K562 (cell line): ENCODE measurements around the gene ZNF672. TPM values are rescaled to one million over a fixed set of nuclear protein-coding genes. Genes with fewer than 3 reads are reported as not detected.
A peak's percentile ranks its signal among the peaks of the same experiment; 100 is the strongest.

Experiments
- FOSL1 ChIP-seq: fragments of 200-800 bp; sonication (Bioruptor generic); conservative IDR thresholded peaks from 2 replicates; pipeline ENCODE4 v1.6.1; 2016; ENCODE audit warnings: missing genetic modification characterization, missing compliant biosample characterization
- MTA1 ChIP-seq: fragments of 450-650 bp; IDR thresholded peaks from 2 replicates; pipeline ENCODE4 v1.6.1; 2017; ENCODE audit warnings: borderline replicate concordance
- NFE2L1 ChIP-seq: fragments of 450-650 bp; IDR thresholded peaks from 2 replicates; pipeline ENCODE4 v1.6.1; 2016; ENCODE audit warnings: missing genetic modification characterization, low read depth, mild to moderate bottlenecking, missing compliant biosample characterization, moderate library complexity, borderline replicate concordance
- TAF7 ChIP-seq: fragments of 450-650 bp; IDR thresholded peaks from 2 replicates; pipeline ENCODE4 v1.6.1; 2016; ENCODE audit warnings: missing genetic modification characterization, missing compliant biosample characterization
- U2AF1 ChIP-seq: fragments of 200-400 bp; formaldehyde crosslinking; optimal IDR thresholded peaks from 2 replicates; pipeline ENCODE3; 2017; ENCODE audit warnings: mild to moderate bottlenecking, low read depth, low read length, moderate library complexity
- XRCC5 ChIP-seq: fragments of 200-400 bp; formaldehyde crosslinking; IDR thresholded peaks from 2 replicates; pipeline ENCODE4 v1.6.1; 2017; ENCODE audit warnings: low read depth, mild to moderate bottlenecking, low read length
- ZFP1 ChIP-seq: fragments of 450-650 bp; formaldehyde crosslinking; IDR thresholded peaks from 2 replicates; pipeline ENCODE4 v1.4.0; 2020; ENCODE audit warnings: mild to moderate bottlenecking, mixed read lengths
- ZNF174 ChIP-seq: fragments of 250-450 bp; sonication (Bioruptor Pico); IDR thresholded peaks from 2 replicates; pipeline ENCODE4 v1.4.0; 2020; ENCODE audit warnings: mild to moderate bottlenecking
- ZNF707 ChIP-seq: fragments of 250-450 bp; sonication (Bioruptor Pico); conservative IDR thresholded peaks from 2 replicates; pipeline ENCODE4 v1.8.0; 2022; ENCODE audit warnings: inconsistent platforms, mild to moderate bottlenecking, moderate library complexity
- polyA plus RNA-seq, 8 experiments: library from polyadenylated mRNA; depleted of rRNA in 4 of 8; stranded (reverse) in 5 of 8; unstranded in 3 of 8; fragments of >200 nt; fragmentation: Nextera tagmentation in 2 of 8; fragmentation: Illumina TruSeq in 1 of 8; extraction: Ambion mirVana in 2 of 8; extraction: Trizol in 1 of 8; gene quantifications; 2 replicates each; pipeline versions ENCODE4 v1.2.1 to v1.2.3, GENCODE V29; 2011 to 2014; ENCODE audit warnings: inconsistent platforms in 1 of 8, missing spikeins in 1 of 8
- total RNA-seq, 7 experiments: library from RNA; depleted of rRNA in 6 of 7; stranded (reverse); fragments of >200 nt in 6 of 7; fragmentation: Illumina TruSeq in 2 of 7; extraction: Trizol in 2 of 7; gene quantifications; 2 replicates each; pipeline versions ENCODE4 v1.2.1 to v1.2.3, GENCODE V29; 2011 to 2021; ENCODE audit warnings: low replicate concordance in 1 of 7
- TF ChIP-seq, protein P1 (sequence below): fragments of 200-800 bp; sonication (Bioruptor generic); IDR thresholded peaks from 2 replicates; pipeline ENCODE4 v1.6.1; 2016; ENCODE audit warnings: missing genetic modification characterization, missing compliant biosample characterization
- TF ChIP-seq, protein P2 (sequence below): fragments of 450-650 bp; IDR thresholded peaks from 2 replicates; pipeline ENCODE4 v1.6.1; 2017; ENCODE audit warnings: antibody characterized with exemption
- TF ChIP-seq, protein P3 (sequence below): sonication (generic); formaldehyde crosslinking; IDR thresholded peaks from 2 replicates; pipeline ENCODE4 v1.8.1; 2023; ENCODE audit warnings: missing genetic modification reagents, mild to moderate bottlenecking, borderline replicate concordance
- TF ChIP-seq, protein P4 (sequence below): fragments of 450-650 bp; IDR thresholded peaks from 2 replicates; pipeline ENCODE4 v1.6.1; 2016; ENCODE audit warnings: missing biosample characterization, missing genetic modification characterization

ZNF672 gene
- total and polyA plus RNA-seq, 9 of the 15 experiments (the other 6 are each of a cell fraction or from before 2014, with no cell fraction given): 1.9 to 57.9 (median 24.1) TPM

DNA sequence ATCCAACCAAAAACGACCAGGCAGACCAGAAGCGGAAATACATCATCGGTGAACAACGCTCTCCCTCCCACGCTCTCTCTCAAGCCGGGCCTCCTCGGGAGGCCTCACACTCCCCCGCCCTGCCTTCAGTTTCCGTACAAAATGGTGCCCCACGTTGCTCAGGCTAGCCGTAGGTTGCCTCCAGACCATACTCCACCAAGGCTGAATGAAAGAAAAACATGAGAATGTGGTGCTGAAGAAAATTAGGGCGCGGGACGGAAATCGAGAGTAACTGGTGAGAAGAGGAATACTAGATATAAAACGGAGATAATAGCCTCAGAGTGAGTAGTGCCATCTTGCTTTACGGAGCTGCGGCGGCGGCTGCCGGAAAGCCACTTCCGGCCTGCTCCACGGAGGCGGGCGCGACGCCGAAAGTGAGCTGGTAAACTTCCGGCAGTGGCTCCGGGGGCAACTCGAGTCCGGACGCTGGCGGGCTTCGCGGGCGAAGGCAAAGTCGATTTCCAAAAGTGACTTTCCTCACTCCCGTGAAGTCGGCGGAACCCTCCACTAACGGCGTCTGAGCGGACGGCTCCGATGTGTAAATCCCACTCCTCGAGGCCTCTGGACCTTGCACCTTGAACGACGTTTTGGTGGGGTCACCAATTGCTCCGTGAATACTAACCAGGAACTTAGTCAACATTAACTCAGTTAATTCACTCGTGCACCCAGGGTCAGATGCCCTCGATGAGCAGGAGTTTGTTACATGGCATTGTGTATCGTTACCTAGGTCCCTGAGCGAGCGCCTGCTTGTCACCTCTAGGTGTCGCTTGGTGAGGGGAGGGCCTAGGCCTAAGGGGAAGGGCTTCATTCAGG is 11.9 kb upstream of the ZNF672 start, which contains the start of gene SH3BP5L (continued):
- TF ChIP-seq, protein P1, sequence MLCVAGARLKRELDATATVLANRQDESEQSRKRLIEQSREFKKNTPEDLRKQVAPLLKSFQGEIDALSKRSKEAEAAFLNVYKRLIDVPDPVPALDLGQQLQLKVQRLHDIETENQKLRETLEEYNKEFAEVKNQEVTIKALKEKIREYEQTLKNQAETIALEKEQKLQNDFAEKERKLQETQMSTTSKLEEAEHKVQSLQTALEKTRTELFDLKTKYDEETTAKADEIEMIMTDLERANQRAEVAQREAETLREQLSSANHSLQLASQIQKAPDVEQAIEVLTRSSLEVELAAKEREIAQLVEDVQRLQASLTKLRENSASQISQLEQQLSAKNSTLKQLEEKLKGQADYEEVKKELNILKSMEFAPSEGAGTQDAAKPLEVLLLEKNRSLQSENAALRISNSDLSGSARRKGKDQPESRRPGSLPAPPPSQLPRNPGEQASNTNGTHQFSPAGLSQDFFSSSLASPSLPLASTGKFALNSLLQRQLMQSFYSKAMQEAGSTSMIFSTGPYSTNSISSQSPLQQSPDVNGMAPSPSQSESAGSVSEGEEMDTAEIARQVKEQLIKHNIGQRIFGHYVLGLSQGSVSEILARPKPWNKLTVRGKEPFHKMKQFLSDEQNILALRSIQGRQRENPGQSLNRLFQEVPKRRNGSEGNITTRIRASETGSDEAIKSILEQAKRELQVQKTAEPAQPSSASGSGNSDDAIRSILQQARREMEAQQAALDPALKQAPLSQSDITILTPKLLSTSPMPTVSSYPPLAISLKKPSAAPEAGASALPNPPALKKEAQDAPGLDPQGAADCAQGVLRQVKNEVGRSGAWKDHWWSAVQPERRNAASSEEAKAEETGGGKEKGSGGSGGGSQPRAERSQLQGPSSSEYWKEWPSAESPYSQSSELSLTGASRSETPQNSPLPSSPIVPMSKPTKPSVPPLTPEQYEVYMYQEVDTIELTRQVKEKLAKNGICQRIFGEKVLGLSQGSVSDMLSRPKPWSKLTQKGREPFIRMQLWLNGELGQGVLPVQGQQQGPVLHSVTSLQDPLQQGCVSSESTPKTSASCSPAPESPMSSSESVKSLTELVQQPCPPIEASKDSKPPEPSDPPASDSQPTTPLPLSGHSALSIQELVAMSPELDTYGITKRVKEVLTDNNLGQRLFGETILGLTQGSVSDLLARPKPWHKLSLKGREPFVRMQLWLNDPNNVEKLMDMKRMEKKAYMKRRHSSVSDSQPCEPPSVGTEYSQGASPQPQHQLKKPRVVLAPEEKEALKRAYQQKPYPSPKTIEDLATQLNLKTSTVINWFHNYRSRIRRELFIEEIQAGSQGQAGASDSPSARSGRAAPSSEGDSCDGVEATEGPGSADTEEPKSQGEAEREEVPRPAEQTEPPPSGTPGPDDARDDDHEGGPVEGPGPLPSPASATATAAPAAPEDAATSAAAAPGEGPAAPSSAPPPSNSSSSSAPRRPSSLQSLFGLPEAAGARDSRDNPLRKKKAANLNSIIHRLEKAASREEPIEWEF (CRISPR knock-in tag): no peak; the same call in 1 of the 2 replicates
- TF ChIP-seq XRCC5: peak; percentile 68; the same call in 1 of the 2 replicates
- TF ChIP-seq, protein P2, sequence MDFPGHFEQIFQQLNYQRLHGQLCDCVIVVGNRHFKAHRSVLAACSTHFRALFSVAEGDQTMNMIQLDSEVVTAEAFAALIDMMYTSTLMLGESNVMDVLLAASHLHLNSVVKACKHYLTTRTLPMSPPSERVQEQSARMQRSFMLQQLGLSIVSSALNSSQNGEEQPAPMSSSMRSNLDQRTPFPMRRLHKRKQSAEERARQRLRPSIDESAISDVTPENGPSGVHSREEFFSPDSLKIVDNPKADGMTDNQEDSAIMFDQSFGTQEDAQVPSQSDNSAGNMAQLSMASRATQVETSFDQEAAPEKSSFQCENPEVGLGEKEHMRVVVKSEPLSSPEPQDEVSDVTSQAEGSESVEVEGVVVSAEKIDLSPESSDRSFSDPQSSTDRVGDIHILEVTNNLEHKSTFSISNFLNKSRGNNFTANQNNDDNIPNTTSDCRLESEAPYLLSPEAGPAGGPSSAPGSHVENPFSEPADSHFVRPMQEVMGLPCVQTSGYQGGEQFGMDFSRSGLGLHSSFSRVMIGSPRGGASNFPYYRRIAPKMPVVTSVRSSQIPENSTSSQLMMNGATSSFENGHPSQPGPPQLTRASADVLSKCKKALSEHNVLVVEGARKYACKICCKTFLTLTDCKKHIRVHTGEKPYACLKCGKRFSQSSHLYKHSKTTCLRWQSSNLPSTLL: no peak
- no peak for TF ChIP-seq ZNF707 (CRISPR knock-in tag)
- TF ChIP-seq NFE2L1 (tag): no peak
- no peak for TF ChIP-seq U2AF1
- peak; percentile 57; the same call in 1 of the 2 replicates for TF ChIP-seq TAF7
- TF ChIP-seq, protein P3, sequence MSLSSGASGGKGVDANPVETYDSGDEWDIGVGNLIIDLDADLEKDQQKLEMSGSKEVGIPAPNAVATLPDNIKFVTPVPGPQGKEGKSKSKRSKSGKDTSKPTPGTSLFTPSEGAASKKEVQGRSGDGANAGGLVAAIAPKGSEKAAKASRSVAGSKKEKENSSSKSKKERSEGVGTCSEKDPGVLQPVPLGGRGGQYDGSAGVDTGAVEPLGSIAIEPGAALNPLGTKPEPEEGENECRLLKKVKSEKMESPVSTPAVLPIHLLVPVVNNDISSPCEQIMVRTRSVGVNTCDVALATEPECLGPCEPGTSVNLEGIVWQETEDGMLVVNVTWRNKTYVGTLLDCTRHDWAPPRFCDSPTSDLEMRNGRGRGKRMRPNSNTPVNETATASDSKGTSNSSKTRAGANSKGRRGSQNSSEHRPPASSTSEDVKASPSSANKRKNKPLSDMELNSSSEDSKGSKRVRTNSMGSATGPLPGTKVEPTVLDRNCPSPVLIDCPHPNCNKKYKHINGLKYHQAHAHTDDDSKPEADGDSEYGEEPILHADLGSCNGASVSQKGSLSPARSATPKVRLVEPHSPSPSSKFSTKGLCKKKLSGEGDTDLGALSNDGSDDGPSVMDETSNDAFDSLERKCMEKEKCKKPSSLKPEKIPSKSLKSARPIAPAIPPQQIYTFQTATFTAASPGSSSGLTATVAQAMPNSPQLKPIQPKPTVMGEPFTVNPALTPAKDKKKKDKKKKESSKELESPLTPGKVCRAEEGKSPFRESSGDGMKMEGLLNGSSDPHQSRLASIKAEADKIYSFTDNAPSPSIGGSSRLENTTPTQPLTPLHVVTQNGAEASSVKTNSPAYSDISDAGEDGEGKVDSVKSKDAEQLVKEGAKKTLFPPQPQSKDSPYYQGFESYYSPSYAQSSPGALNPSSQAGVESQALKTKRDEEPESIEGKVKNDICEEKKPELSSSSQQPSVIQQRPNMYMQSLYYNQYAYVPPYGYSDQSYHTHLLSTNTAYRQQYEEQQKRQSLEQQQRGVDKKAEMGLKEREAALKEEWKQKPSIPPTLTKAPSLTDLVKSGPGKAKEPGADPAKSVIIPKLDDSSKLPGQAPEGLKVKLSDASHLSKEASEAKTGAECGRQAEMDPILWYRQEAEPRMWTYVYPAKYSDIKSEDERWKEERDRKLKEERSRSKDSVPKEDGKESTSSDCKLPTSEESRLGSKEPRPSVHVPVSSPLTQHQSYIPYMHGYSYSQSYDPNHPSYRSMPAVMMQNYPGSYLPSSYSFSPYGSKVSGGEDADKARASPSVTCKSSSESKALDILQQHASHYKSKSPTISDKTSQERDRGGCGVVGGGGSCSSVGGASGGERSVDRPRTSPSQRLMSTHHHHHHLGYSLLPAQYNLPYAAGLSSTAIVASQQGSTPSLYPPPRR (CRISPR knock-in tag): no peak
- TF ChIP-seq FOSL1 (tag): peak; percentile 61; the same call in 1 of the 2 replicates
- no peak for TF ChIP-seq ZNF174 (CRISPR knock-in tag)
- TF ChIP-seq, protein P4, sequence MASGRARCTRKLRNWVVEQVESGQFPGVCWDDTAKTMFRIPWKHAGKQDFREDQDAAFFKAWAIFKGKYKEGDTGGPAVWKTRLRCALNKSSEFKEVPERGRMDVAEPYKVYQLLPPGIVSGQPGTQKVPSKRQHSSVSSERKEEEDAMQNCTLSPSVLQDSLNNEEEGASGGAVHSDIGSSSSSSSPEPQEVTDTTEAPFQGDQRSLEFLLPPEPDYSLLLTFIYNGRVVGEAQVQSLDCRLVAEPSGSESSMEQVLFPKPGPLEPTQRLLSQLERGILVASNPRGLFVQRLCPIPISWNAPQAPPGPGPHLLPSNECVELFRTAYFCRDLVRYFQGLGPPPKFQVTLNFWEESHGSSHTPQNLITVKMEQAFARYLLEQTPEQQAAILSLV (tag): no peak
- TF ChIP-seq ZFP1 (CRISPR knock-in tag): no peak
- TF ChIP-seq MTA1: 0 out of 2 replicates have a peak, but pooled peaks have one; percentile 1
